H1 (cell line): ENCODE data around the gene BPIFB4. TPM values are rescaled to one million over a fixed set of nuclear protein-coding genes. Genes with fewer than 3 reads are reported as not detected.

Experiments
- CTCF ChIA-PET: fragments of 300-600 bp; sonication (Branson Sonifier 250); formaldehyde crosslinking; loops from one replicate; lab custom pipeline; 2021; ENCODE audit not compliant: partially characterized antibody; lab: Charles Lee
- POLR2A ChIA-PET: fragments of 300-600 bp; sonication (Branson Sonifier 250); formaldehyde crosslinking; loops from one replicate; lab custom pipeline; 2021; ENCODE audit warnings: inconsistent platforms; ENCODE audit not compliant: partially characterized antibody; lab: Charles Lee
- DNase-seq, 2 experiments: peaks; one replicate each; pipeline versions ENCODE4 v3.0.0 to v3.0.0-alpha.2; 2010 to 2022; ENCODE audit warnings: low spot score in 2 of 2, low read depth in 1 of 2, mixed read lengths in 1 of 2
- FAIRE-seq: peaks from 2 replicates; lab custom pipeline; 2011; peaks lifted over from hg19 to GRCh38; lab: Jason Lieb, UNC
- H2AFZ ChIP-seq: 2 replicates; pipeline ENCODE4 v1.8.1; 2012; ENCODE audit warnings: low read length, inconsistent platforms
- H2AK5ac ChIP-seq: 2 replicates; pipeline ENCODE4 v1.6.1; 2013; ENCODE audit warnings: low read depth, low read length
- H2BK120ac ChIP-seq: replicated peaks from 2 replicates; pipeline ENCODE3; 2013; ENCODE audit warnings: low read depth, low read length, inconsistent platforms
- H2BK12ac ChIP-seq: 2 replicates; pipeline ENCODE4 v1.6.1; 2013; ENCODE audit warnings: low read depth, low read length
- H2BK15ac ChIP-seq: 2 replicates; pipeline ENCODE4 v1.6.1; 2013; ENCODE audit warnings: low read length
- H2BK20ac ChIP-seq: 2 replicates; pipeline ENCODE4 v1.6.1; 2013; ENCODE audit warnings: low read length
- H2BK5ac ChIP-seq: 2 replicates; pipeline ENCODE4 v1.6.1; 2013; ENCODE audit warnings: low read depth, low read length
- H3K14ac ChIP-seq: 2 replicates; pipeline ENCODE4 v1.6.1; 2013; ENCODE audit warnings: inconsistent platforms; ENCODE audit not compliant: insufficient read length
- H3K18ac ChIP-seq: 2 replicates; pipeline ENCODE4 v1.6.1; 2013; ENCODE audit warnings: low read length; ENCODE audit errors: extremely low read depth
- H3K23ac ChIP-seq: 2 replicates; pipeline ENCODE4 v1.6.1; 2013; ENCODE audit warnings: inconsistent platforms; ENCODE audit not compliant: insufficient read length
- H3K23me2 ChIP-seq: 2 replicates; pipeline ENCODE4 v1.6.1; 2013; ENCODE audit warnings: low read depth, low read length
- H3K27ac ChIP-seq: 2 replicates; pipeline ENCODE4 v1.6.1; 2011; ENCODE audit warnings: low read depth, low read length, inconsistent platforms
- H3K27me3 ChIP-seq, 4 experiments: replicated peaks in 1 of 4; 1 replicate in 1 of 4; 2 replicates in 3 of 4; pipeline versions ENCODE4 v1.6.1 to v1.8.1; 2011 to 2013; ENCODE audit warnings: low read length in 3 of 4, mild to moderate bottlenecking in 3 of 4, inconsistent platforms in 2 of 4, mixed read lengths in 2 of 4, moderate library complexity in 1 of 4; ENCODE audit not compliant: control insufficient read depth in 3 of 4, insufficient read depth in 3 of 4; ENCODE audit errors: extremely low read depth in 1 of 4
- H3K36me3 ChIP-seq, 4 experiments: 2 replicates each; pipeline versions ENCODE4 v1.6.1 to v1.8.1; 2011 to 2013; ENCODE audit warnings: mild to moderate bottlenecking in 4 of 4, low read length in 3 of 4, moderate library complexity in 2 of 4, control low read depth in 1 of 4, inconsistent platforms in 1 of 4; ENCODE audit not compliant: insufficient read depth in 4 of 4, control insufficient read depth in 2 of 4
- H3K4ac ChIP-seq: replicated peaks from 2 replicates; pipeline ENCODE3; 2013; ENCODE audit warnings: low read length, low read depth, mixed read lengths, inconsistent platforms; ENCODE audit not compliant: insufficient read length
- H3K4me1 ChIP-seq, 4 experiments: replicated peaks in 1 of 4; 1 replicate in 1 of 4; 2 replicates in 3 of 4; pipeline versions ENCODE4 v1.6.1 to v1.8.1; 2011 to 2013; ENCODE audit warnings: low read length in 3 of 4, inconsistent platforms in 2 of 4, mixed read lengths in 1 of 4; ENCODE audit not compliant: insufficient read depth in 4 of 4, control insufficient read depth in 3 of 4
- H3K4me2 ChIP-seq, 2 experiments: 2 replicates each; pipeline versions ENCODE4 v1.6.1 to v1.8.1; 2011 to 2013; ENCODE audit warnings: low read depth in 2 of 2, low read length in 2 of 2, control low read depth in 1 of 2, inconsistent platforms in 1 of 2, mild to moderate bottlenecking in 1 of 2; ENCODE audit not compliant: insufficient read depth in 1 of 2
- H3K4me3 ChIP-seq, 4 experiments: fragments of 200-600, 300-600 bp in 1 of 4; sonication (generic), shearing (Covaris generic), sonication (Bioruptor Twin) in 1 of 4; 2 replicates each; pipeline versions ENCODE4 v1.5.1 to v1.8.1; 2011 to 2016; ENCODE audit warnings: low read length in 4 of 4, low read depth in 3 of 4, control low read depth in 2 of 4, inconsistent platforms in 2 of 4, mild to moderate bottlenecking in 2 of 4, mixed read lengths in 1 of 4, moderate library complexity in 1 of 4; ENCODE audit not compliant: insufficient read depth in 2 of 4; ENCODE audit errors: extremely low read depth in 1 of 4
- H3K56ac ChIP-seq: replicated peaks from 2 replicates; pipeline ENCODE3; 2013; ENCODE audit warnings: low read depth, mild to moderate bottlenecking, mixed read lengths, low read length, inconsistent platforms; ENCODE audit not compliant: insufficient read length
- H3K79me1 ChIP-seq: 2 replicates; pipeline ENCODE4 v1.6.1; 2013; ENCODE audit warnings: low read depth, low read length, control low read depth
- H3K79me2 ChIP-seq, 2 experiments: 2 replicates each; pipeline versions ENCODE4 v1.6.1 to v1.8.1; 2012 to 2013; ENCODE audit warnings: low read length in 2 of 2, mild to moderate bottlenecking in 2 of 2, inconsistent platforms in 1 of 2; ENCODE audit not compliant: insufficient read depth in 2 of 2, control insufficient read depth in 1 of 2
- H3K9ac ChIP-seq, 4 experiments: replicated peaks in 1 of 4; 1 replicate in 1 of 4; 2 replicates in 3 of 4; pipeline versions ENCODE4 v1.6.1 to v1.8.1; 2011 to 2013; ENCODE audit warnings: low read depth in 3 of 4, low read length in 3 of 4, control low read depth in 2 of 4, mild to moderate bottlenecking in 2 of 4, moderate library complexity in 2 of 4, inconsistent platforms in 1 of 4; ENCODE audit errors: extremely low read depth in 1 of 4
- H3K9me3 ChIP-seq, 2 experiments: 2 replicates each; pipeline versions ENCODE4 v1.6.1 to v1.8.1; 2012 to 2013; ENCODE audit warnings: mild to moderate bottlenecking in 2 of 2, moderate library complexity in 2 of 2, control low read depth in 1 of 2, inconsistent platforms in 1 of 2, low read depth in 1 of 2, low read length in 1 of 2, mixed read lengths in 1 of 2; ENCODE audit not compliant: insufficient read depth in 2 of 2
- H4K20me1 ChIP-seq, 2 experiments: replicated peaks in 1 of 2; 2 replicates each; pipeline versions ENCODE3 to v1.8.1; 2011 to 2013; ENCODE audit warnings: inconsistent platforms in 2 of 2, low read length in 2 of 2, mild to moderate bottlenecking in 1 of 2; ENCODE audit not compliant: insufficient read depth in 2 of 2, control insufficient read depth in 1 of 2
- H4K5ac ChIP-seq: 2 replicates; pipeline ENCODE4 v1.6.1; 2013; ENCODE audit warnings: low read length, low read depth, mixed read lengths, inconsistent platforms; ENCODE audit not compliant: insufficient read length
- H4K8ac ChIP-seq: 2 replicates; pipeline ENCODE4 v1.8.0; 2013; ENCODE audit warnings: mild to moderate bottlenecking, moderate library complexity, low read length, inconsistent platforms; ENCODE audit not compliant: insufficient read depth; ENCODE audit errors: extremely low read depth
- H4K91ac ChIP-seq: replicated peaks from 2 replicates; pipeline ENCODE3; 2013; ENCODE audit warnings: low read length, mixed read lengths, inconsistent platforms; ENCODE audit not compliant: insufficient read length
- HDAC2 ChIP-seq, 2 experiments: fragments of 300-600 bp in 1 of 2; sonication (generic) in 1 of 2; IDR thresholded peaks; 2 replicates each; pipeline ENCODE4 v1.6.1; 2011 to 2012; ENCODE audit warnings: low read depth in 2 of 2, low read length in 2 of 2, mild to moderate bottlenecking in 2 of 2, moderate library complexity in 2 of 2, borderline replicate concordance in 1 of 2, inconsistent platforms in 1 of 2
- JUN ChIP-seq: IDR thresholded peaks from 2 replicates; pipeline ENCODE4 v1.6.1; 2011; ENCODE audit warnings: low read depth, mild to moderate bottlenecking, improper control_type of control experiment, low read length
- KDM1A ChIP-seq: fragments of 200-600, 300-600 bp; sonication (generic); IDR thresholded peaks from 2 replicates; pipeline ENCODE4 v1.7.1; 2016; ENCODE audit warnings: mild to moderate bottlenecking, low read length, borderline replicate concordance
- NRF1 ChIP-seq: IDR thresholded peaks from 2 replicates; pipeline ENCODE4 v1.6.1; 2011; ENCODE audit warnings: mild to moderate bottlenecking, low read depth, low read length, improper control_type of control experiment
- RFX5 ChIP-seq: IDR thresholded peaks from 2 replicates; pipeline ENCODE4 v1.6.1; 2011; ENCODE audit warnings: low read depth, low read length, improper control_type of control experiment, borderline replicate concordance
- SP4 ChIP-seq: IDR thresholded peaks from 2 replicates; pipeline ENCODE4 v1.6.1; 2012; ENCODE audit warnings: low read length, inconsistent platforms
- SRF ChIP-seq: IDR thresholded peaks from 2 replicates; pipeline ENCODE4 v1.6.1; 2011; ENCODE audit warnings: mild to moderate bottlenecking, low read depth, low read length, moderate library complexity
- SUZ12 ChIP-seq: fragments of 200-600 bp; sonication (generic); IDR thresholded peaks from 2 replicates; pipeline ENCODE4 v1.6.1; 2012; ENCODE audit warnings: mild to moderate bottlenecking, inconsistent platforms, low read length, moderate library complexity, mixed read lengths
- TAF1 ChIP-seq: IDR thresholded peaks from 2 replicates; pipeline ENCODE4 v1.6.1; 2011; ENCODE audit warnings: mild to moderate bottlenecking, low read depth, low read length
- WGBS, 2 experiments: shearing (Covaris generic) in 1 of 2; methylation state at CpG; one replicate each; pipeline versions ENCODE4 v1.1.6 to v1.1.7; 2013 to 2015; ENCODE audit warnings: low lambda C conversion rate in 2 of 2, mixed read lengths in 2 of 2, inconsistent platforms in 1 of 2, low coverage in 1 of 2, missing lambda C conversion rate in 1 of 2; ENCODE audit not compliant: insufficient replicate concordance in 2 of 2, insufficient coverage in 1 of 2, insufficient read length in 1 of 2; ENCODE audit errors: extremely low coverage in 1 of 2, missing lambda C conversion rate in 1 of 2; 5-methylcytosine and 5-hydroxymethylcytosine counted together
- polyA plus RNA-seq, 7 experiments: library from polyadenylated mRNA; depleted of rRNA in 3 of 7; stranded (reverse) in 5 of 7; unstranded in 2 of 7; fragments of >200 nt in 5 of 7; fragments of 200-250 nt in 2 of 7; gene quantifications; 1 replicate in 5 of 7; 2 replicates in 1 of 7; 4 replicates in 1 of 7; pipeline versions ENCODE4 v1.2.1 to v1.2.3, GENCODE V29; 2011 to 2013; ENCODE audit warnings: missing spikeins in 2 of 7, mixed read lengths in 2 of 7
- total RNA-seq: library from RNA; stranded (reverse); fragmentation: NEBNext Ultra II Directional; extraction: Animal tissue kit (Norgen Biotek cat#: 25700); gene quantifications from 2 replicates; pipeline ENCODE4 v1.2.1, GENCODE V29; 2021

Gene BPIFB4
- total and polyA plus RNA-seq, 2 of the 8 experiments (the other 6 are each of a cell fraction or from before 2014, with no cell fraction given) = not detected

GRCh38 chr20:33093582-33093981, 14.1 kb downstream of the BPIFB4 start:
- Histone ChIP-seq H2BK5ac (no peak overlapping the region), H3K27ac (no peak overlapping the region), H3K4ac (no peak overlapping the region), H3K23me2 (peaks cover 7% of the 10 kb centered on the region; the same call in 1 of the 2 replicates), H3K56ac (peak overlapping the region; percentile 54), H2AK5ac (no peak overlapping the region), H4K20me1 (no peaks in the 10 kb centered on the region), H3K79me1 (no peaks in the 10 kb centered on the region), H3K36me3 (no peaks in the 10 kb centered on the region), H2BK120ac (no peak overlapping the region), H2BK20ac (no peak overlapping the region), H2AFZ (no peak overlapping the region), H2BK12ac (no peak overlapping the region), H3K9ac (no peak overlapping the region), H3K4me2 (no peak overlapping the region), H3K14ac (no peak overlapping the region), H4K8ac (no peak overlapping the region), H4K5ac (no peak overlapping the region), H2BK15ac (no peak overlapping the region), H3K23ac (no peak overlapping the region), H3K79me2 (no peaks in the 10 kb centered on the region), H3K4me3 (no peak overlapping the region), H3K18ac (no peak overlapping the region), H3K4me1 (no peaks in the 10 kb centered on the region), H4K91ac (no peak overlapping the region), H3K9me3 (no peaks in the 10 kb centered on the region), H3K27me3 (no peaks in the 10 kb centered on the region)
- no peak for DNase-seq
- ChIA-PET CTCF (interaction anchor here (0.6 to 4.7 kb wide), 5 partner anchors 9 to 192 kb away, joined by 3 to 32 read pairs (median 3); no protein-coding TSS in a partner anchor), POLR2A (interaction anchor here (0.8 to 1.2 kb wide), 2 partner anchors 33 to 191 kb away, joined by 3 read pairs; no protein-coding TSS in a partner anchor)
- 67 to 100% methylated on average over 1 of the region's 1 CpG for WGBS, 2 experiments
- no peak for FAIRE-seq
- TF ChIP-seq JUN (no peak), RFX5 (no peak), SRF (no peak), SUZ12 (no peak), NRF1 (no peak), SP4 (no peak), KDM1A (no peak), TAF1 (no peak), HDAC2 (IDR thresholded peaks at IDR 0.05; ENCODE audit: borderline replicate concordance in 1 of 2, low read depth in 2 of 2, low read length in 2 of 2) (no peak)
